Fibroblast of the aortic adventitia (primary cell): ENCODE measurements around the gene ENO3. TPM values are rescaled to one million over a fixed set of nuclear protein-coding genes. Genes with fewer than 3 reads are reported as not detected.

Experiments
- DNase-seq: peaks from one replicate; pipeline ENCODE4 v3.0.0-alpha.2; 2010; ENCODE audit warnings: low read depth
- H3K4me3 ChIP-seq: 2 replicates; pipeline ENCODE4 v1.5.1; 2011; ENCODE audit warnings: low read depth, mild to moderate bottlenecking, control low read depth, low read length, moderate library complexity
- total RNA-seq: library from RNA; depleted of rRNA; stranded (reverse); fragments of >200 nt; gene quantifications from 2 replicates; pipeline ENCODE4 v1.2.3, GENCODE V29; 2012; ENCODE audit warnings: low replicate concordance
- TF ChIP-seq, protein P1 (sequence below): IDR thresholded peaks from 2 replicates; pipeline ENCODE4 v1.5.1; 2011; ENCODE audit warnings: mild to moderate bottlenecking, low read length, control low read depth, inconsistent platforms; ENCODE audit not compliant: insufficient read depth

Gene ENO3
- total RNA-seq, 1 donor, result 2.8 TPM

DNA sequence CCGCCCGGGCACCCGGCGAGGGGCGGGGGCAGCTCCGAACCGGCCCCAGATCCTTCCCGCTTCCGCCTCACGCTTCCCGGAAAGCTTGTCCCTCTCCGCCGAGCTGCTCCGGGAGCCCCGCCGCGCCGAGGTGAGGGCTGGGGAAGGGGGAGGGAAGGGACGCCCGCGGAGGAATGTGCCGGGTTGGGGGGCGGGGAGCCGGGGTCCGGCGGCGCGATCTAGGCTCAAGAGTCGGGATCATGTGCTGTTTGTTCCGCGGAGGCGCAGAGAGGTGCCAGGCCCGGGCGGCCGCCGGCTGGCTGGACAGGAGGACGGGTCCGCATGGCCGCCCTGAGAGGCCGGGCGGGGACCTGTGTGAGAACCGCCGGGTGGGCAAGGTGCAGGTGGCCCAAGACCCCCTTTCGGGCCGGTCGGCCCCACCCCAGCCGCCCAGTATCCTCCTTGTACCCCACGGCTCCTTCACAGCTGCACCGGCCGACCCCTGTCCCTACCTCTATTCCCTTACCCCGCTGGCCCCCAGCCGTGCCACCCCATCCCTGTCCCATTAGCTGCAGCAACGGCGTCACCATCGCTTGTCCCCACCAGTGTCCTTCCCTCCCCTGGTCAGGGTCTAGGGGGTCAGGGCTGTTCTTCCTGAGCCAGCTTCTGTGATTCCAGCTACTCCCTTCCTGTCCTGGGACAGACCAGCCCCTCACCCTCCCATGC is 47.3 kb downstream of the ENO3 start:
- DNase-seq, result no peak
- TF ChIP-seq, protein P1, sequence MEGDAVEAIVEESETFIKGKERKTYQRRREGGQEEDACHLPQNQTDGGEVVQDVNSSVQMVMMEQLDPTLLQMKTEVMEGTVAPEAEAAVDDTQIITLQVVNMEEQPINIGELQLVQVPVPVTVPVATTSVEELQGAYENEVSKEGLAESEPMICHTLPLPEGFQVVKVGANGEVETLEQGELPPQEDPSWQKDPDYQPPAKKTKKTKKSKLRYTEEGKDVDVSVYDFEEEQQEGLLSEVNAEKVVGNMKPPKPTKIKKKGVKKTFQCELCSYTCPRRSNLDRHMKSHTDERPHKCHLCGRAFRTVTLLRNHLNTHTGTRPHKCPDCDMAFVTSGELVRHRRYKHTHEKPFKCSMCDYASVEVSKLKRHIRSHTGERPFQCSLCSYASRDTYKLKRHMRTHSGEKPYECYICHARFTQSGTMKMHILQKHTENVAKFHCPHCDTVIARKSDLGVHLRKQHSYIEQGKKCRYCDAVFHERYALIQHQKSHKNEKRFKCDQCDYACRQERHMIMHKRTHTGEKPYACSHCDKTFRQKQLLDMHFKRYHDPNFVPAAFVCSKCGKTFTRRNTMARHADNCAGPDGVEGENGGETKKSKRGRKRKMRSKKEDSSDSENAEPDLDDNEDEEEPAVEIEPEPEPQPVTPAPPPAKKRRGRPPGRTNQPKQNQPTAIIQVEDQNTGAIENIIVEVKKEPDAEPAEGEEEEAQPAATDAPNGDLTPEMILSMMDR, result no peak

DNA sequence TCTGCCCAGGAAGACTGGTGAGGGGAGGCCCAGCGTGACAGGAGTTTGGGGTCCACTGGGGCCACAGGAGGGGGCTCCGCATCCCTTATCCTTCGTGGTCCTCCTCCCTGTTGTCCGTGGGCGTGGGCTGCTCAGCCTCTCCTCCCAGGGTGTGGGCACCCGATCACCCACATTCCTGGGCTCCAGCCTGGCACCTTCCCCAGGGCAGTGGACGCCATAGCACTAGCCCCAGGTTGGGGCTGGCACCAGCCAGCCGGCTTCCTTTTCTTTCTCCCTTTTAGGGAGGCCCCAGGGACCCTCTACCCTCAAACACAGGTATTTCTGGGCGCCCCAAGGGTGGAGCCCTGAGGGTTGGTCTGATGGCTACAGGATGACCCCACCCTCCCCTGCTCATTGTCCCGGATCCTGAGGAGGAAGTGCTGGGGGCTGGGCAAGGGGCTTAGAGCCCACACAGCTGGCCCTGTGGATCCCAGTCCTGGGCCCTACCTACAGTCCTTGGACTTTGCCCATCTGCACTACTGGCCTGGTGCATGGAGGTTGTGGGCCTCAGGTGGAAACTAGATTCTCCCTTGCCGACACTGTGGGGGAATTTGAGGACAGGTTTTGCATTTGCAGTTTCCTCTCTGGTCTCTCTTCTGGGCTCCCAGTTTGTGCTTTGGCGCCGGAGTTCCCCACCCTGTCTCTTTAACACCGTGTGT is 48.0 kb downstream of the ENO3 start:
- DNase-seq, result no peak
- TF ChIP-seq, protein P1, result no peak

More for the DNA sequence above, 47.3 kb downstream of the ENO3 start:
- H3K4me3 ChIP-seq, result peak overlapping the region; percentile 97

DNA sequence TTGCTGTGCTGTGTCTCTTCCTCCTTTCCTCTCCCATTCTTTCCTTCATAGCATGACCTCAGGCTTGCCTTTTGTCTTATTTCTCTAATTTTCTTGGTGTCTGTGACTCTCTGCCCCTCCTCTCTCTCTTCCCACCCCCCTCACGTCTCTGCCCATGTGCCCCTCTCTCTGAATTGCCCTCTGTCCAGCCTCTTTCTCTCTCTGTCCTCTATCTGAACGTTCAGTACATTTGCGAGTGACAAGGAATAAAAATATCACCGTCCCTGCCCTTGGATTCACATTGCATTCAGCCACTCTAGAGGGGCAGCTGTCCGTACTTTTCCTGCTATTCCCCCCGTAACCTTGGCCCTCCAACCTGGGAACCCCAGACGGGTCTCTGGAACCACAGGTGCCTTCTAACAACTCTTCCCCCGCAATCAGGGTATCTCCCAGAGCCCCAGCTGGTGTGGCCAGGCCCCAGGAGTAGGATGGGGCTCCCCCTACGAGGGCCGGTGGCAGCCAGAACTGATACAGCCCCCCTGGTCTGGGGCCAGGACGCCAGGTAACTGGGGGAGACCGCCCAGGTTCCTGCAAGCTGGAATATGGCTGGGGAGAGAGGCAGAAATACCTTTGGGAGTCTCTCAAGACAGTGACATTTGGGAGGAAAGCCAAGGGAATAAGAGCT is 48.6 kb downstream of the ENO3 start:
- TF ChIP-seq, protein P1, result no peak
- DNase-seq, result no peak
- H3K4me3 ChIP-seq, result peak overlapping the region; percentile 97

More for the DNA sequence above, 48.0 kb downstream of the ENO3 start:
- peak overlapping the region; percentile 97 for H3K4me3 ChIP-seq

DNA sequence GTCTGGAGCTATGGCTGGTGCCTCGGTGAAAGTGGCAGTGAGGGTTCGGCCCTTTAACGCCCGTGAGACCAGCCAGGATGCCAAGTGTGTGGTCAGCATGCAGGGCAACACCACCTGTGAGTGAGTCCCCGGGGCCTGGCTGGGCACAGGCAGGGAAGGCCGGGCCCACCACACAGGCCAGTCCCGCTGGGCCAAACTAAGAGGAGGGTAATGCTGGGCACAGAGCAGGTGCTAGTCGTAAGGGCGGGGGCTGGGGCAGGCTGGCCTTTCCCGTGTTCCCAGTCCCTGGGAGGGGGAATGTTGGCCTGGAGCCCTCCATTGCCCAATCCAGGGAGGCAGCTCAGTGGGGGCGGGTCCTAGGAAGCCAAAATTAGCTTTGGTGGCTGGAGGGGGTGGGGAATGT is 49.3 kb downstream of the ENO3 start:
- TF ChIP-seq, protein P1, result no peak
- peak; percentile 51 for DNase-seq
- H3K4me3 ChIP-seq, result peak overlapping the region; percentile 97

DNA sequence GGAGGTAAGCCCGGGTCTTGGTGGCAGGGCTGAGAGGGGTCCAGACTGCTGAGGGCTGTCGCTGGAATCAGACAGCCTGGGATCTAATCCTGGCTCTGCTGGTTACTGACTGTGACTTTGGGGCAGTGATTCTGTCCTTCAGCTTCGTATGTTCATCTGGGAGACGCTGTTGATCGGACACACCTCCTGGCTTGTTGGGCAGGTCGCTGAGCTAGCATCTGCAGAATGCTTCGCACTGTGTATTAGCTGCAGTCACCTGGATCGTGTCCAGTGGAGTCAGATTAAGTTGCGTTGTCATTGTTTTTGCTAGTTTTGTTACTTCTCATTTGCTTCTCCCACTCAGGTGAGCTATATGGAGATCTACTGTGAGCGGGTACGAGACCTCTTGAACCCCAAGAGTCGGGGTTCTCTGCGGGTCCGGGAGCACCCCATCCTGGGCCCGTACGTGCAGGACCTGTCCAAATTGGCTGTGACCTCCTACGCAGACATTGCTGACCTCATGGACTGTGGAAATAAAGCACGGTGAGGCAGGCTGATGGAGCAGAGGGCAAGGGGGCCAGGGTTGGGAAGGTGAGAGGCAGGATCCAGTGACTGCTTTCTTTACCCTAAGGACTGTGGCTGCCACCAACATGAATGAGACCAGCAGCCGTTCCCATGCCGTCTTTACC is 51.3 kb downstream of the ENO3 start:
- TF ChIP-seq, protein P1, result no peak
- no peak overlapping the region for H3K4me3 ChIP-seq
- no peak for DNase-seq

DNA sequence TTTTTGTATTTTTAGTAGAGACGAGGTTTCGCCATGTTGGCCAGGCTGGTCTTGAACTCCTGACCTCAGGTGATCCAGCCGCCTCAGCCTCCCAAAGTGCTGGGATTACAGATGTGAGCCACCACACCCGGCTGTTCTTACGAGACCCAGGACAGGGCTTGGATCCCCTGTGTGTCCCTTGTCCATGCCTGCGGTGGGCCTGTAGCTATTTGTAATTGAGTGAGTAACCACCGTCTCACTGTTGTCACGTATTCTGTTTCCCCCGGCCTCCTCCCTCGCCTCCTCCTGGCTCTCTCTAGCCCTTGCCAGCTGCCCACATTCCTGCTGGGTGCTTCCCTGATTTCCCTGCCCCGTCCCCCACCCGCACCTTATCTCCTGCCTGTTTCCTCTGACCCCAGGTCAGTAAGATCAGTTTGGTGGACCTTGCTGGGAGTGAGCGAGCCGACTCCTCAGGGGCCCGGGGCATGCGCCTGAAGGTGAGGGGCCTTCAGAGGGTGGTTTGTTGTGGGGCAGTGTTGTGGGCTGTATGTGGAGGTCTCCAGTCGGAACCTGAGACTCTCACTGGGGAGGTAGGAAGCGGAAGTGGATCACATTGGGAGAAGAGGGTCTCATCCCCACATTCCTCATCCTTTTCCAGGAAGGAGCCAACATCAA is 52.4 kb downstream of the ENO3 start:
- TF ChIP-seq, protein P1, result no peak
- no peak overlapping the region for H3K4me3 ChIP-seq
- no peak for DNase-seq
